Keratinocyte (primary cell): Measurements from ENCODE around the gene PPFIA3. TPM values are rescaled to one million over a fixed set of nuclear protein-coding genes. Genes with fewer than 3 reads are reported as not detected.

ENCODE experiments used
- DNase-seq: peaks from one replicate; pipeline ENCODE4 v3.0.0-alpha.2; 2011; ENCODE audit warnings: low read depth, missing footprints, low spot score
- FAIRE-seq: peaks from 2 replicates; lab custom pipeline; 2011; peaks lifted over from hg19 to GRCh38; lab: Jason Lieb, UNC
- H2AFZ ChIP-seq: 2 replicates; pipeline ENCODE4 v1.6.0; 2012; ENCODE audit warnings: low read length, control low read depth, inconsistent platforms; ENCODE audit not compliant: control insufficient read depth
- H3K27ac ChIP-seq: 2 replicates; pipeline ENCODE4 v1.5.1; 2011; ENCODE audit warnings: low read length; ENCODE audit not compliant: control insufficient read depth, insufficient read depth
- H3K27me3 ChIP-seq: 3 replicates; pipeline ENCODE4 v1.6.0; 2011; ENCODE audit warnings: low read length; ENCODE audit not compliant: control insufficient read depth, insufficient read depth; ENCODE audit errors: extremely low read depth
- H3K36me3 ChIP-seq, 2 experiments: 2 replicates in 1 of 2; 3 replicates in 1 of 2; pipeline ENCODE4 v1.5.1; 2011; ENCODE audit warnings: low read length in 2 of 2, mild to moderate bottlenecking in 1 of 2; ENCODE audit not compliant: control insufficient read depth in 2 of 2, insufficient read depth in 2 of 2; ENCODE audit errors: extremely low read depth in 1 of 2
- H3K4me1 ChIP-seq: 3 replicates; pipeline ENCODE4 v1.5.1; 2011; ENCODE audit warnings: low read length; ENCODE audit not compliant: control insufficient read depth, insufficient read depth; ENCODE audit errors: extremely low read depth
- H3K4me2 ChIP-seq: 3 replicates; pipeline ENCODE4 v1.6.0; 2011; ENCODE audit warnings: low read depth, low read length; ENCODE audit not compliant: control insufficient read depth, insufficient read depth; ENCODE audit errors: extremely low read depth
- H3K4me3 ChIP-seq, 3 experiments: fragments of 200-600 bp in 1 of 3; sonication (generic) in 1 of 3; 2 replicates in 2 of 3; 3 replicates in 1 of 3; pipeline ENCODE4 v1.5.1; 2011 to 2016; ENCODE audit warnings: low read length in 3 of 3, mild to moderate bottlenecking in 3 of 3, control low read depth in 2 of 3, inconsistent platforms in 1 of 3, low read depth in 1 of 3, mixed read lengths in 1 of 3, mixed run types in 1 of 3, moderate library complexity in 1 of 3; ENCODE audit not compliant: control insufficient read depth in 2 of 3, insufficient read depth in 2 of 3; ENCODE audit errors: extremely low read depth in 1 of 3
- H3K79me2 ChIP-seq: 2 replicates; pipeline ENCODE4 v1.6.0; 2012; ENCODE audit warnings: low read length; ENCODE audit not compliant: control insufficient read depth, insufficient read depth
- H3K9ac ChIP-seq: 3 replicates; pipeline ENCODE4 v1.6.0; 2011; ENCODE audit warnings: low read length; ENCODE audit not compliant: control insufficient read depth, insufficient read depth; ENCODE audit errors: extremely low read depth
- H3K9me1 ChIP-seq: 3 replicates; pipeline ENCODE4 v1.6.0; 2011; ENCODE audit warnings: low read length; ENCODE audit not compliant: control insufficient read depth, insufficient read depth; ENCODE audit errors: extremely low read depth
- H3K9me3 ChIP-seq: 2 replicates; pipeline ENCODE4 v1.5.1; 2012; ENCODE audit warnings: low read depth, low read length; ENCODE audit not compliant: control insufficient read depth
- H4K20me1 ChIP-seq: 3 replicates; pipeline ENCODE4 v1.6.0; 2011; ENCODE audit warnings: low read length; ENCODE audit not compliant: control insufficient read depth, insufficient read depth; ENCODE audit errors: extremely low read depth
- EZH2 ChIP-seq: IDR thresholded peaks from one replicate; pipeline ENCODE4 v1.6.1; 2012; ENCODE audit warnings: inconsistent platforms, mild to moderate bottlenecking, low read length, moderate library complexity
- dilution Hi-C: fragments of 300-500 bp; cut with MboI; formaldehyde crosslinking; loops from one replicate; pipeline ENCODE4 v1.7.0; 2020; ENCODE audit warnings: low sequenced_read_pairs; ENCODE audit not compliant: extremely low pct_ligation_motif_present
- polyA plus RNA-seq, 5 experiments: library from polyadenylated mRNA; depleted of rRNA in 3 of 5; stranded (reverse) in 3 of 5; stranded (forward) in 1 of 5; unstranded in 1 of 5; fragments of >200 nt; gene quantifications; 1 replicate in 1 of 5; 2 replicates in 3 of 5; 3 replicates in 1 of 5; pipeline versions ENCODE4 v1.2.1 to v1.2.3, GENCODE V29; 2011 to 2012; ENCODE audit warnings: missing spikeins in 2 of 5, low read depth in 1 of 5, low replicate concordance in 1 of 5
- TF ChIP-seq, protein P1 (sequence below), 3 experiments: IDR thresholded peaks in 1 of 3; conservative IDR thresholded peaks in 1 of 3; optimal IDR thresholded peaks in 1 of 3; 2 replicates in 2 of 3; 3 replicates in 1 of 3; pipeline versions ENCODE3 to v1.5.1; 2011; ENCODE audit warnings: low read length in 3 of 3, mild to moderate bottlenecking in 3 of 3, moderate library complexity in 2 of 3, control low read depth in 1 of 3, inconsistent platforms in 1 of 3; ENCODE audit not compliant: insufficient read depth in 2 of 3; ENCODE audit errors: extremely low read depth in 1 of 3

Gene PPFIA3
- polyA plus RNA-seq, 1 donor (not counting 4 experiments of a cell fraction or from before 2014, with no cell fraction given), result 3.0 TPM

DNA sequence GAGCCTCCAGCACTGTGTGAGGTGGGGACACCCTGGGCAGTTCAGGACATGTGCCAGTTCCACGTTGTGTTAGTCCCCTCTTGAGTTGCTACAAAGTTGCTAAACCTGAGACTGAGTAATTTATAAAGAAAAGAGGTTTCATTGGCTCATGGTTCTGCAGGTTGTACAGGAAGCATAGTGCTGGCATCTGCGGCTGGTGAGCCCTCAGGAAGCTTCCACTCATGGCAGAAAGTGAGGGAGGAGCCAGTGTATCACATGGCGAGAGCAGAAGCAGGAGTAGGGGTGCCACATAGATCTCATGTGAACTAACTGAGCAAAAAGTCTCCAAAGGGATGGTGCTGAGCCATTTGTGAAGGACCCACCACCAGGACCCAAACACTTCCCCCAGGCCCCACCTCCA, 71.4 kb downstream of the PPFIA3 start:
- Histone ChIP-seq H3K9ac (no peak overlapping the region), H2AFZ (no peak overlapping the region), H3K9me3 (no peaks in the 10 kb centered on the region), H3K27ac (no peak overlapping the region), H3K36me3 (peaks cover 22 to 29% of the 10 kb centered on the region in 2 experiments), H4K20me1 (no peaks in the 10 kb centered on the region), H3K79me2 (no peaks in the 10 kb centered on the region), H3K4me2 (no peak overlapping the region), H3K27me3 (no peaks in the 10 kb centered on the region), H3K9me1 (no peaks in the 10 kb centered on the region), H3K4me3 (no peak overlapping the region), H3K4me1 (no peaks in the 10 kb centered on the region)
- dilution Hi-C loops, result no loop called here
- no peak for DNase-seq
- TF ChIP-seq, protein P1, sequence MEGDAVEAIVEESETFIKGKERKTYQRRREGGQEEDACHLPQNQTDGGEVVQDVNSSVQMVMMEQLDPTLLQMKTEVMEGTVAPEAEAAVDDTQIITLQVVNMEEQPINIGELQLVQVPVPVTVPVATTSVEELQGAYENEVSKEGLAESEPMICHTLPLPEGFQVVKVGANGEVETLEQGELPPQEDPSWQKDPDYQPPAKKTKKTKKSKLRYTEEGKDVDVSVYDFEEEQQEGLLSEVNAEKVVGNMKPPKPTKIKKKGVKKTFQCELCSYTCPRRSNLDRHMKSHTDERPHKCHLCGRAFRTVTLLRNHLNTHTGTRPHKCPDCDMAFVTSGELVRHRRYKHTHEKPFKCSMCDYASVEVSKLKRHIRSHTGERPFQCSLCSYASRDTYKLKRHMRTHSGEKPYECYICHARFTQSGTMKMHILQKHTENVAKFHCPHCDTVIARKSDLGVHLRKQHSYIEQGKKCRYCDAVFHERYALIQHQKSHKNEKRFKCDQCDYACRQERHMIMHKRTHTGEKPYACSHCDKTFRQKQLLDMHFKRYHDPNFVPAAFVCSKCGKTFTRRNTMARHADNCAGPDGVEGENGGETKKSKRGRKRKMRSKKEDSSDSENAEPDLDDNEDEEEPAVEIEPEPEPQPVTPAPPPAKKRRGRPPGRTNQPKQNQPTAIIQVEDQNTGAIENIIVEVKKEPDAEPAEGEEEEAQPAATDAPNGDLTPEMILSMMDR (optimal IDR thresholded peaks at IDR 0.05 in 1 of 3, IDR thresholded peaks at IDR 0.05 in 1 of 3, conservative IDR thresholded peaks at IDR 0.05 in 1 of 3; ENCODE audit: extremely low read depth in 1 of 3, insufficient read depth in 2 of 3, low read length in 3 of 3), result no peak
- no peak for TF ChIP-seq EZH2
- no peak for FAIRE-seq

DNA sequence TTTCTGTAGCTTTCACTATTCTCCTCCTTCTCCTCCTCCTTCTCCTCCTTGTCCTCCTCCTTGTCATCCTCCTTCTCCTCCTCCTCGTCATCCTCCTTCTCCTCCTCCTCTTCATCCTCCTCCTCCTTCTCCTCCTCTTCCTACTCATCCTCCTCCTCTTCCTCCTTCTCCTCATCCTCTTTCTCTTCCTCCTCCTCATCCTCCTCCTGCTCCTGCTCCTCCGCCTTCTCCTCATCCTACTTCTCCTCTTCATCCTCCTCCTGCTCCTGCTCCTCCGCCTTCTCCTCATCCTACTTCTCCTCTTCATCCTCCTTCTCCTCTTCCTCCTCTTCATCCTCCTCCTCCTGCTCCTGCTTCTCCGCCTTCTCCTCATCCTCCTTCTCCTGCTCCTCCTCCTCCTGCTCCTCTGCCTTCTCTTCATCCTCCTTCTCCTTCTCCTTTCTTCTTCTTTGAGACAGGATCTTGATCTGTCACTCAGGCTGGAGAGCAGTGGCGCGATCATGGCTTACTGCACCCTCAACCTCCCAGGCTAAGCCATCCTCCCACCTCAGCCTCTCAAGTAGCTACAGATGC, 74.6 kb downstream of the PPFIA3 start:
- Histone ChIP-seq H3K4me1 (peaks cover 5% of the 10 kb centered on the region), H2AFZ (no peak overlapping the region), H3K9me3 (no peaks in the 10 kb centered on the region), H3K79me2 (no peaks in the 10 kb centered on the region), H3K9me1 (no peaks in the 10 kb centered on the region), H3K4me3 (no peak overlapping the region), H3K9ac (no peak overlapping the region), H3K4me2 (no peak overlapping the region), H3K36me3 (peaks cover 23 to 26% of the 10 kb centered on the region in 2 experiments), H3K27me3 (no peaks in the 10 kb centered on the region), H3K27ac (no peak overlapping the region), H4K20me1 (no peaks in the 10 kb centered on the region)
- no peak for DNase-seq
- FAIRE-seq, result no peak
- no peak for TF ChIP-seq EZH2
- TF ChIP-seq, protein P1 (optimal IDR thresholded peaks at IDR 0.05 in 1 of 3, IDR thresholded peaks at IDR 0.05 in 1 of 3, conservative IDR thresholded peaks at IDR 0.05 in 1 of 3; ENCODE audit: extremely low read depth in 1 of 3, insufficient read depth in 2 of 3, low read length in 3 of 3), result no peak
- dilution Hi-C loops, result no loop called here
